Astrocyte (in vitro differentiated cells and primary cell): ENCODE results near the gene IPO11. TPM values are rescaled to one million over a fixed set of nuclear protein-coding genes. Genes with fewer than 3 reads are reported as not detected.

Experiments
- DNase-seq: peaks from one replicate; pipeline ENCODE4 v3.0.0-alpha.2; 2010; ENCODE audit warnings: low read depth
- FAIRE-seq: peaks from 2 replicates; lab custom pipeline; 2011; peaks lifted over from hg19 to GRCh38; lab: Jason Lieb, UNC
- H2AFZ ChIP-seq: 2 replicates; pipeline ENCODE4 v1.6.0; 2012; ENCODE audit warnings: low read depth, low read length, inconsistent platforms
- H3K27ac ChIP-seq: 2 replicates; pipeline ENCODE4 v1.5.1; 2011; ENCODE audit warnings: low read depth, low read length, inconsistent platforms
- H3K27me3 ChIP-seq: 2 replicates; pipeline ENCODE4 v1.6.0; 2011; ENCODE audit warnings: low read length, inconsistent platforms; ENCODE audit not compliant: insufficient read depth
- H3K36me3 ChIP-seq: 2 replicates; pipeline ENCODE4 v1.5.1; 2011; ENCODE audit warnings: low read length, inconsistent platforms; ENCODE audit not compliant: insufficient read depth
- H3K4me1 ChIP-seq: 2 replicates; pipeline ENCODE4 v1.5.1; 2011; ENCODE audit warnings: low read length, inconsistent platforms; ENCODE audit not compliant: insufficient read depth
- H3K4me2 ChIP-seq: 2 replicates; pipeline ENCODE4 v1.6.0; 2012; ENCODE audit warnings: low read length, inconsistent platforms
- H3K4me3 ChIP-seq: 2 replicates; pipeline ENCODE4 v1.5.1; 2011; ENCODE audit warnings: low read depth, mild to moderate bottlenecking, low read length, inconsistent platforms; ENCODE audit not compliant: insufficient read depth
- H3K79me2 ChIP-seq: 2 replicates; pipeline ENCODE4 v1.6.0; 2012; ENCODE audit warnings: mild to moderate bottlenecking, low read length, inconsistent platforms; ENCODE audit not compliant: insufficient read depth
- H3K9ac ChIP-seq: 2 replicates; pipeline ENCODE4 v1.6.0; 2012; ENCODE audit warnings: mild to moderate bottlenecking, low read length, inconsistent platforms
- H3K9me3 ChIP-seq: 2 replicates; pipeline ENCODE4 v1.5.1; 2012; ENCODE audit warnings: low read depth, mild to moderate bottlenecking, low read length, inconsistent platforms; ENCODE audit not compliant: insufficient read depth
- H4K20me1 ChIP-seq: 2 replicates; pipeline ENCODE4 v1.6.0; 2012; ENCODE audit warnings: low read length, inconsistent platforms; ENCODE audit not compliant: insufficient read depth
- H3K27ac Mint-ChIP-seq: one replicate; pipeline ENCODE4 v1.8.0; 2021; ENCODE audit warnings: mild to moderate bottlenecking, mixed read lengths; ENCODE audit not compliant: unreplicated experiment
- H3K27me3 Mint-ChIP-seq: one replicate; pipeline ENCODE4 v1.8.0; 2021; ENCODE audit warnings: low read depth, mixed read lengths; ENCODE audit not compliant: unreplicated experiment
- H3K36me3 Mint-ChIP-seq: one replicate; pipeline ENCODE4 v1.8.0; 2021; ENCODE audit warnings: low read depth, mixed read lengths; ENCODE audit not compliant: unreplicated experiment
- H3K4me1 Mint-ChIP-seq: one replicate; pipeline ENCODE4 v1.8.0; 2021; ENCODE audit warnings: low read depth, mixed read lengths; ENCODE audit not compliant: unreplicated experiment
- H3K4me3 Mint-ChIP-seq: one replicate; pipeline ENCODE4 v1.8.0; 2021; ENCODE audit warnings: mild to moderate bottlenecking, moderate library complexity, mixed read lengths; ENCODE audit not compliant: unreplicated experiment
- H3K9me3 Mint-ChIP-seq: one replicate; pipeline ENCODE4 v1.8.0; 2021; ENCODE audit warnings: mild to moderate bottlenecking, mixed read lengths; ENCODE audit not compliant: unreplicated experiment
- EZH2 ChIP-seq: IDR thresholded peaks from 2 replicates; pipeline ENCODE4 v1.6.1; 2012; ENCODE audit warnings: mild to moderate bottlenecking, low read length, inconsistent platforms; ENCODE audit not compliant: insufficient read depth
- total RNA-seq: library from RNA; stranded (reverse); gene quantifications from 2 replicates; pipeline ENCODE4 v1.2.1, GENCODE V29; 2021
- TF ChIP-seq, protein P1 (sequence below): IDR thresholded peaks from 2 replicates; pipeline ENCODE4 v1.5.1; 2011; ENCODE audit warnings: low read depth, mild to moderate bottlenecking, inconsistent platforms, low read length, moderate library complexity; ENCODE audit not compliant: insufficient read depth

IPO11 gene
- total RNA-seq, 1 donor from 2014 or later = 31.7 TPM

DNA sequence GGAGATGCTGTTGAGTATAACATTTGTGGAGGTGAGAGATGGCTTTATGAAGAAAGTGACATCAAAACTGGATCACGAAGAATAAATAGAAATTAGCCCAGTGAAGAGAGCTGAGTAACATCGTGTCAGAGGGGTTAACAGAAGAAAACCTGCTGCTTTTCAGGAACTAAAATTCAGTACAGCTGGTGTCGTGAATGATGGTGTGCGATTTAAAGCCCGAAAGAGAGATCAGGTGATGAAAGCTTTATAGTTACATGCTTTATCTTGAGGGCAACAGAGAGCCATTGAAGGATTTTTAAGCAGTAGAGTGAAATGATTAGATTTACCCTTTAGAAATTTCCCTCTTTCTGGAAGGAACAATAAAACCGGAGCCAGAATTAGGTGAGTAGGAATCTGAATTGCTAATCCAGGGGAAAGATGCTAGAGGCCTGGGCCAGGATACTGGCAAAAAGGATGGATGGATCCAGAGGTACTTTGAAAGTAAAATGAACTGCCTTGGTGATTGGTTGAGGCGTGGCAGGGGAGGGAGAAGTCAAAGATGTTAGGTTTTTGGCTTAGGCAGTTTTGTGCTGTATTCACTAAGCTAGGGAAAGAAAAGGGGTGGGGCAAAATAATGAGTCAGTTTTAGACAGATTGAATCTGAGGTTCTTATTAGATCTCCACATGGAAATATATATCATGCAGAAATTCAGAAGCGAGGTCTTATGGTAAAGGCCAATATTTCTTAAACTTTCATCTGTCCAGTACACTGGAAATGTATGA, 169.5 kb downstream of the IPO11 start:
- no peak overlapping the region for H3K27ac ChIP-seq
- Mint-ChIP-seq H3K27me3 (no peaks in the 10 kb centered on the region), H3K36me3 (no peaks in the 10 kb centered on the region), H3K4me1 (peaks cover 7% of the 10 kb centered on the region), H3K9me3 (no peaks in the 10 kb centered on the region), H3K4me3 (no peak overlapping the region), H3K27ac (no peak overlapping the region)
- H4K20me1 ChIP-seq = no peaks in the 10 kb centered on the region
- no peaks in the 10 kb centered on the region for H3K9me3 ChIP-seq
- H3K4me3 ChIP-seq = no peak overlapping the region
- DNase-seq (no peak), FAIRE-seq (no peak)
- H3K36me3 ChIP-seq = peaks cover 2% of the 10 kb centered on the region
- no peaks in the 10 kb centered on the region for H3K79me2 ChIP-seq
- H3K4me2 ChIP-seq = no peak overlapping the region
- H2AFZ ChIP-seq = no peak overlapping the region
- no peaks in the 10 kb centered on the region for H3K4me1 ChIP-seq
- no peaks in the 10 kb centered on the region for H3K27me3 ChIP-seq
- TF ChIP-seq, protein P1, sequence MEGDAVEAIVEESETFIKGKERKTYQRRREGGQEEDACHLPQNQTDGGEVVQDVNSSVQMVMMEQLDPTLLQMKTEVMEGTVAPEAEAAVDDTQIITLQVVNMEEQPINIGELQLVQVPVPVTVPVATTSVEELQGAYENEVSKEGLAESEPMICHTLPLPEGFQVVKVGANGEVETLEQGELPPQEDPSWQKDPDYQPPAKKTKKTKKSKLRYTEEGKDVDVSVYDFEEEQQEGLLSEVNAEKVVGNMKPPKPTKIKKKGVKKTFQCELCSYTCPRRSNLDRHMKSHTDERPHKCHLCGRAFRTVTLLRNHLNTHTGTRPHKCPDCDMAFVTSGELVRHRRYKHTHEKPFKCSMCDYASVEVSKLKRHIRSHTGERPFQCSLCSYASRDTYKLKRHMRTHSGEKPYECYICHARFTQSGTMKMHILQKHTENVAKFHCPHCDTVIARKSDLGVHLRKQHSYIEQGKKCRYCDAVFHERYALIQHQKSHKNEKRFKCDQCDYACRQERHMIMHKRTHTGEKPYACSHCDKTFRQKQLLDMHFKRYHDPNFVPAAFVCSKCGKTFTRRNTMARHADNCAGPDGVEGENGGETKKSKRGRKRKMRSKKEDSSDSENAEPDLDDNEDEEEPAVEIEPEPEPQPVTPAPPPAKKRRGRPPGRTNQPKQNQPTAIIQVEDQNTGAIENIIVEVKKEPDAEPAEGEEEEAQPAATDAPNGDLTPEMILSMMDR = no peak
- no peak for TF ChIP-seq EZH2
- no peak overlapping the region for H3K9ac ChIP-seq

- peaks cover 1% of the 10 kb centered on the region for H3K9me3 Mint-ChIP-seq
- H2AFZ ChIP-seq = no peak overlapping the region
- no peak for FAIRE-seq
- no peaks in the 10 kb centered on the region for H3K79me2 ChIP-seq
- H3K27ac ChIP-seq = no peak overlapping the region
- H3K4me1 ChIP-seq = no peaks in the 10 kb centered on the region
- H3K27me3 ChIP-seq = no peaks in the 10 kb centered on the region
- no peaks in the 10 kb centered on the region for H4K20me1 ChIP-seq
- H3K36me3 ChIP-seq = peaks cover 3% of the 10 kb centered on the region
- no peak overlapping the region for H3K9ac ChIP-seq
- H3K27me3 Mint-ChIP-seq = no peaks in the 10 kb centered on the region
- DNase-seq = no peak
- H3K9me3 ChIP-seq = no peaks in the 10 kb centered on the region
- peaks cover 7% of the 10 kb centered on the region for H3K36me3 Mint-ChIP-seq
- no peak overlapping the region for H3K4me3 ChIP-seq
- peaks cover 5% of the 10 kb centered on the region for H3K4me1 Mint-ChIP-seq
- TF ChIP-seq EZH2 = no peak
- TF ChIP-seq, protein P1 = no peak
- H3K27ac Mint-ChIP-seq = no peak overlapping the region
- no peak overlapping the region for H3K4me3 Mint-ChIP-seq
- no peak overlapping the region for H3K4me2 ChIP-seq
These were observed 171.8 kb downstream of the IPO11 start for GRCh38 chr5:62584391-62584790.

DNA sequence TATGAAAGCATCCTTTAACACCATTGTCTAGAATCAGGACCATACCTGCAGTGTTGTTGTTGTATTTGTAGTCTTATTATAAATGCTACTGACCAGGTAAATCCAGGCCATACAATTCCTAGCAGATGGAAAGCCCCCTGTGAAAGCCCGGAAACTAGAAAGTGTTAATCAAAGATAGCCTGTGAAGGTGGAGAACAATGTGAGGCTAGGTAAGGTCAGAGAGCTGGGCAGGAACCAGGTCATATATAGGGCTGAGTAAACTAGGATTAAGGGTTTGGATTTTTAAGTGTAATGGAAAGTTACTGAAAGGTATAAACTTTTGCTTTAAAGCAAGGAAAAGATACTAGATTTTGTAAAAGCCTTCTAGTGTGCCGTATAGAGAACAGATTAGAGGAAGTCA, 172.7 kb downstream of the IPO11 start:
- peaks cover 5% of the 10 kb centered on the region for H3K4me1 Mint-ChIP-seq
- TF ChIP-seq, protein P1 = no peak
- no peak for TF ChIP-seq EZH2
- no peak overlapping the region for H3K4me2 ChIP-seq
- no peaks in the 10 kb centered on the region for H4K20me1 ChIP-seq
- H3K9me3 Mint-ChIP-seq = peaks cover 1% of the 10 kb centered on the region
- H3K4me1 ChIP-seq = no peaks in the 10 kb centered on the region
- peaks cover 9% of the 10 kb centered on the region for H3K36me3 Mint-ChIP-seq
- no peak overlapping the region for H3K9ac ChIP-seq
- no peak overlapping the region for H3K27ac Mint-ChIP-seq
- H3K27me3 ChIP-seq = no peaks in the 10 kb centered on the region
- H3K27me3 Mint-ChIP-seq = no peaks in the 10 kb centered on the region
- no peak overlapping the region for H2AFZ ChIP-seq
- no peak overlapping the region for H3K4me3 Mint-ChIP-seq
- no peaks in the 10 kb centered on the region for H3K79me2 ChIP-seq
- H3K4me3 ChIP-seq = no peak overlapping the region
- no peak for DNase-seq
- peaks cover 3% of the 10 kb centered on the region for H3K36me3 ChIP-seq
- FAIRE-seq = no peak
- H3K27ac ChIP-seq = no peak overlapping the region
- H3K9me3 ChIP-seq = no peaks in the 10 kb centered on the region
